ENCODE results near the gene CX3CL1. TPM values are rescaled to one million over a fixed set of nuclear protein-coding genes. Genes with fewer than 3 reads are reported as not detected.

CX3CL1 gene
- total and polyA plus RNA-seq, 2 of the 13 experiments (the other 11 are each of a cell fraction or from before 2014, with no cell fraction given) = 57.3 to 60.8 TPM

GRCh38 chr16:57384248-57385070 is 12.2 kb downstream of the CX3CL1 start (continued):
- no peak for TF ChIP-seq ZNF691 (CRISPR knock-in tag; IDR thresholded peaks at IDR 0.05; ENCODE audit: borderline replicate concordance, low read depth)
- peak; percentile 37; the same call in 1 of the 2 replicates for TF ChIP-seq NR2F2 (IDR thresholded peaks at IDR 0.05; ENCODE audit: borderline replicate concordance, low read depth)
- no peak for TF ChIP-seq KAT8 (CRISPR knock-in tag; IDR thresholded peaks at IDR 0.05)
- TF ChIP-seq ZSCAN12 (CRISPR knock-in tag; IDR thresholded peaks at IDR 0.05) = no peak
- TF ChIP-seq WIZ (CRISPR knock-in tag; IDR thresholded peaks at IDR 0.05) = peak; percentile 29; the same call in 1 of the 2 replicates
- no peak for TF ChIP-seq ATF7-NPFF (CRISPR knock-in tag; IDR thresholded peaks at IDR 0.05; ENCODE audit: low read depth)
- TF ChIP-seq NRL (CRISPR knock-in tag; IDR thresholded peaks at IDR 0.05; ENCODE audit: borderline replicate concordance) = peak; percentile 72
- TF ChIP-seq NFKB2 (CRISPR knock-in tag; IDR thresholded peaks at IDR 0.05; ENCODE audit: borderline replicate concordance) = 0 out of 2 replicates have a peak, but pooled peaks have one; percentile 36
- TF ChIP-seq ZNF839 (CRISPR knock-in tag; IDR thresholded peaks at IDR 0.05; ENCODE audit: borderline replicate concordance) = no peak
- peak; percentile 80; the same call in 1 of the 2 replicates for TF ChIP-seq NR0B2 (CRISPR knock-in tag; IDR thresholded peaks at IDR 0.05)
- TF ChIP-seq MTERF4 (CRISPR knock-in tag; IDR thresholded peaks at IDR 0.05) = no peak
- TF ChIP-seq ZNF343 (CRISPR knock-in tag; IDR thresholded peaks at IDR 0.05) = peak; percentile 19; the same call in 1 of the 2 replicates
- no peak for TF ChIP-seq NR3C1 (CRISPR knock-in tag; IDR thresholded peaks at IDR 0.05)
- TF ChIP-seq FOXC1 (CRISPR knock-in tag; IDR thresholded peaks at IDR 0.05; ENCODE audit: borderline replicate concordance) = 0 out of 2 replicates have a peak, but pooled peaks have one; percentile 62
- 0 out of 2 replicates have a peak, but pooled peaks have one; percentile 33 for TF ChIP-seq NFIC (IDR thresholded peaks at IDR 0.05; ENCODE audit: low read length)
- no peak for TF ChIP-seq ZNF143 (CRISPR knock-in tag; IDR thresholded peaks at IDR 0.05)
- 0 out of 2 replicates have a peak, but pooled peaks have one; percentile 30 for TF ChIP-seq HDAC1 (CRISPR knock-in tag; IDR thresholded peaks at IDR 0.05)
- TF ChIP-seq RBFOX2 (IDR thresholded peaks at IDR 0.05; ENCODE audit: low read depth, low read length) = peak; percentile 11; the same call in 1 of the 2 replicates
- 0 out of 2 replicates have a peak, but pooled peaks have one; percentile 16 for TF ChIP-seq ZNF205 (CRISPR knock-in tag; IDR thresholded peaks at IDR 0.05)
- peak; percentile 64; the same call in 1 of the 2 replicates for TF ChIP-seq SNAI1 (CRISPR knock-in tag; IDR thresholded peaks at IDR 0.05; ENCODE audit: borderline replicate concordance)
- TF ChIP-seq JUNB (CRISPR knock-in tag; IDR thresholded peaks at IDR 0.05; ENCODE audit: borderline replicate concordance) = peak; percentile 46; the same call in 1 of the 2 replicates
- TF ChIP-seq ZNF362 (CRISPR knock-in tag; IDR thresholded peaks at IDR 0.05; ENCODE audit: borderline replicate concordance) = no peak
- peak; percentile 73; the same call in 1 of the 2 replicates for TF ChIP-seq ZFP91 (CRISPR knock-in tag; IDR thresholded peaks at IDR 0.05; ENCODE audit: borderline replicate concordance)

Measured in HepG2 (cell line).